Measurements from ENCODE around the gene GPRC5B. TPM values are rescaled to one million over a fixed set of nuclear protein-coding genes. Genes with fewer than 3 reads are reported as not detected.

Gene GPRC5B
- total RNA-seq, 3 donors from 2014 or later (not counting 1 experiment from before 2014, with no cell fraction given): not detected

DNA sequence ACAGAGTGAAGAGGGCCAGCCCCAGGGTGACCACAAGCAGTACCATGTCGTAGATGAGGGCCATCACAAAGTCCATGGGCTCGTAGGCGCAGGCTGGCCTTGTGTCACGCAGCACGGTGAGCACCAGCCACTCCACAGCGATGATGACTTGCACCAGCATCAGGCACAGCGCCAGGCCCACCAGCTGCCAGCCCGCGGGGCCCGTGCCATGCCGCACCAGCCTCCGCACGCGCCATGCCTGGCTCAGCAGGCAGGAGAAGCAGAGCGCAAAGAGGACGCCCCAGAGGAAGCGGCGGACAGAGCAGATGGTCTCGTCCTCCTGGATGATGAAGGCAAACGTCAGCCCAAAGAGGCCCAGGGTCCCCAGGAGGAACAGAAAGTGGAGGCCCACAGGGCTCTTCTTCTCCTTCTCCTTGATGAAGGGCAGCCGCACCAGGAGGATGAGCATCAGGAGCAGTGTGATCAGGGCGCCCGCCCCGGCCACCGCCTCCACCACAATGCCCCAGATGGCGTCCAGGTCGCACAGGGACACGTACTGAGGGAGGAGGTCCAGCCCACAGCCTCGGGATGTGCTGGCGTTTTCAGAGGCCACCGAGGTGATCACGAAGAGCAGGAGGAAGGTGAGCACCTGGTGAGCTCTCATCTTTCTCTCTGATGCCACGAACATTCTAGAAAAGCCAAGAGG is 12.3 kb downstream of the GPRC5B start:
- 90% methylated on average over 33 of the region's 33 CpGs for WGBS (ENCODE audit: insufficient coverage)
- no peak for ATAC-seq
- no peaks in the 10 kb centered on the region for H3K36me3 Mint-ChIP-seq
- Histone ChIP-seq H3K9me3 (ENCODE audit: control insufficient read depth, insufficient read depth, low read length) (no peaks in the 10 kb centered on the region), H3K4me1 (ENCODE audit: control insufficient read depth, insufficient read depth, low read length) (no peaks in the 10 kb centered on the region), H3K36me3 (ENCODE audit: control insufficient read depth, insufficient read depth, low read length) (no peaks in the 10 kb centered on the region), H3K27ac (ENCODE audit: low read length) (no peak overlapping the region), H3K4me3 (ENCODE audit: low read length) (no peak overlapping the region), H3K27me3 (ENCODE audit: control insufficient read depth, insufficient read depth, low read length) (no peaks in the 10 kb centered on the region)
- H3K27ac Mint-ChIP-seq: no peak overlapping the region
- H3K4me3 Mint-ChIP-seq: no peak overlapping the region
- no peaks in the 10 kb centered on the region for H3K9me3 Mint-ChIP-seq
- H3K4me1 Mint-ChIP-seq: no peaks in the 10 kb centered on the region
- no peak for TF ChIP-seq CTCF (IDR thresholded peaks at IDR 0.05)
- intact Hi-C loops (cut with micrococcal nuclease): no loop called here
- H3K27me3 Mint-ChIP-seq (ENCODE audit: low read depth in 2 of 2): peaks cover 8 to 10% of the 10 kb centered on the region in 2 donors
- no peak for DNase-seq

GRCh38 chr16:19871721-19872120 is 12.9 kb downstream of the GPRC5B start:
- H3K36me3 ChIP-seq (ENCODE audit: control insufficient read depth, insufficient read depth, low read length): no peaks in the 10 kb centered on the region
- Mint-ChIP-seq H3K27me3 (ENCODE audit: low read depth in 2 of 2) (peaks cover 8 to 10% of the 10 kb centered on the region in 2 donors), H3K4me3 (no peak overlapping the region), H3K36me3 (no peaks in the 10 kb centered on the region), H3K9me3 (no peaks in the 10 kb centered on the region), H3K27ac (no peak overlapping the region), H3K4me1 (no peaks in the 10 kb centered on the region)
- intact Hi-C loops (cut with micrococcal nuclease): no loop called here
- no peak for TF ChIP-seq CTCF (IDR thresholded peaks at IDR 0.05)
- H3K27me3 ChIP-seq (ENCODE audit: control insufficient read depth, insufficient read depth, low read length): no peaks in the 10 kb centered on the region
- ATAC-seq: no peak
- H3K27ac ChIP-seq (ENCODE audit: low read length): no peak overlapping the region
- DNase-seq: no peak
- no peaks in the 10 kb centered on the region for H3K4me1 ChIP-seq (ENCODE audit: control insufficient read depth, insufficient read depth, low read length)
- no peak overlapping the region for H3K4me3 ChIP-seq (ENCODE audit: low read length)
- 94% methylated on average over 20 of the region's 20 CpGs for WGBS (ENCODE audit: insufficient coverage)
- H3K9me3 ChIP-seq (ENCODE audit: control insufficient read depth, insufficient read depth, low read length): no peaks in the 10 kb centered on the region

GRCh38 chr16:19868421-19868820 is 16.2 kb downstream of the GPRC5B start:
- Mint-ChIP-seq H3K4me3 (no peak overlapping the region), H3K27ac (no peak overlapping the region), H3K4me1 (no peaks in the 10 kb centered on the region), H3K27me3 (ENCODE audit: low read depth in 2 of 2) (no peaks in the 10 kb centered on the region), H3K9me3 (no peaks in the 10 kb centered on the region), H3K36me3 (no peaks in the 10 kb centered on the region)
- no peaks in the 10 kb centered on the region for H3K4me1 ChIP-seq (ENCODE audit: control insufficient read depth, insufficient read depth, low read length)
- no peak for TF ChIP-seq CTCF (IDR thresholded peaks at IDR 0.05)
- ATAC-seq (no peak), DNase-seq (no peak)
- H3K27ac ChIP-seq (ENCODE audit: low read length): no peak overlapping the region
- WGBS (ENCODE audit: insufficient coverage): 84% methylated on average over 9 of the region's 9 CpGs
- intact Hi-C loops (cut with micrococcal nuclease): no loop called here
- no peaks in the 10 kb centered on the region for H3K27me3 ChIP-seq (ENCODE audit: control insufficient read depth, insufficient read depth, low read length)
- H3K4me3 ChIP-seq (ENCODE audit: low read length): no peak overlapping the region
- no peaks in the 10 kb centered on the region for H3K9me3 ChIP-seq (ENCODE audit: control insufficient read depth, insufficient read depth, low read length)
- H3K36me3 ChIP-seq (ENCODE audit: control insufficient read depth, insufficient read depth, low read length): no peaks in the 10 kb centered on the region

DNA sequence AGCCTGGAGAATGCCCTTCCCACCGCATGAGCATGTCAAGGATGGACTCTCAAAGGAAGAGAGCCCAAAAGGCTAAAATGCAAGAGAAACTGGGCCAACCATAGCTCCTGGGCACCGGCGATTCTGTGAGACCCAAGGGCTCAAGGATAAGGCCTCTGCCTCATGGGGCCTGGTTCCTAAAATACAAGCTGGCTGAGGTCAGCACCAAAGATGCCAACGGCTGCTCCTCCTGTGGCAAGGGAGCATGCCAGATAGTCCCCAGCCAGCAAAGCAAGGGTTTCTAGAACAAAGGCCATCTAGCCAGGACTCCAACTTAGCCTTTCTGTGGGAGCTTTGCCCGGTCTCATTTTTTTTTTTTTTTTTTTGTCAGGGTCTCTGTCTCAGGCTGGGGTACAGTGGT is 20.1 kb downstream of the GPRC5B start:
- no peaks in the 10 kb centered on the region for H3K9me3 Mint-ChIP-seq
- H3K36me3 Mint-ChIP-seq: no peaks in the 10 kb centered on the region
- Histone ChIP-seq H3K36me3 (ENCODE audit: control insufficient read depth, insufficient read depth, low read length) (no peaks in the 10 kb centered on the region), H3K4me1 (ENCODE audit: control insufficient read depth, insufficient read depth, low read length) (no peaks in the 10 kb centered on the region), H3K9me3 (ENCODE audit: control insufficient read depth, insufficient read depth, low read length) (no peaks in the 10 kb centered on the region), H3K27me3 (ENCODE audit: control insufficient read depth, insufficient read depth, low read length) (no peaks in the 10 kb centered on the region), H3K27ac (ENCODE audit: low read length) (no peak overlapping the region), H3K4me3 (ENCODE audit: low read length) (no peak overlapping the region)
- 98% methylated on average over 5 of the region's 5 CpGs for WGBS (ENCODE audit: insufficient coverage)
- no peak for ATAC-seq
- intact Hi-C loops (cut with micrococcal nuclease): no loop called here
- H3K27me3 Mint-ChIP-seq (ENCODE audit: low read depth in 2 of 2): no peaks in the 10 kb centered on the region
- TF ChIP-seq CTCF (IDR thresholded peaks at IDR 0.05): no peak
- H3K4me1 Mint-ChIP-seq: no peaks in the 10 kb centered on the region
- H3K27ac Mint-ChIP-seq: no peak overlapping the region
- DNase-seq: no peak
- no peak overlapping the region for H3K4me3 Mint-ChIP-seq

Data from natural killer cell (primary cell).